Measurements from ENCODE around the gene OR2S2. TPM values are rescaled to one million over a fixed set of nuclear protein-coding genes. Genes with fewer than 3 reads are reported as not detected.
"Not testable (repeated sequence)": the region's sequence is repeated elsewhere in the genome, so short reads cannot be mapped to it uniquely, and the experiment has no call there.

OR2S2 gene
- total RNA-seq, 1 donor from 2014 or later, result not detected

DNA sequence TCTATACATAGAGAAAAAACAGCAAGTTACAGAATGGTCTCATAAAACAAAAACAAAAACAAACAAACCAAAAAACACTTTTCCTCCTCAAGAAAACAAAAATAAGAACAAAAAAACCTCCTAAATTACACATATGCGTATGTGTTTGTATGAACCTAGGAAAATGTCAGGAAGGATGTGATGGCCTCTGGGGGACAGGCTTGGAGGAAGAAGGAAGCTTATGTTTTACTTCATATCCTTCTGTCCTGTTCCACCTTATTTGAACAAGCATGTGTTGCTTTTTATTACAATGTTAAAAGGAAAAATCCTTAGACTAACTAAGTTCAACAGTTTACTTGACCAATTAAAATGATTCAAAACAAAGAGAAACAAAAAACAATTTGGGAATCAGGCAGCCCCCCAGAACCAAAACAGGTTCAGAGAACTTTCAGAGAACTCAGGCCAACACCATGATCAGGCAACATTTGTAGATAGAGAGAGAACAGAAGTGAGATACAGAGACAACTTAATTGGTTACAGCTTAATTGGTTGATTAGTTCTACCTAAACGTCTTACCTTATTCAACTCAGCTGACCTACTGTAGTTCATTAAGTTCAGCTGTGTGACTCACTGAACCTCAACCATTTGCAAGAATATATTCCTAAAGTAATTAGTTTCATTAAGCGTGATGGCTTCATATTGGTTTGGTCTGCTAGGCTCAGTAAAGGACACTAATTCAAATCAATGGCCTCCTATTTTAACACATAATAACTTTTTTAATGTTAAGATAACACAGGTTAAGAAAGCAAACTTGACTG is 38.5 kb downstream of the OR2S2 start:
- TF ChIP-seq, protein P1, sequence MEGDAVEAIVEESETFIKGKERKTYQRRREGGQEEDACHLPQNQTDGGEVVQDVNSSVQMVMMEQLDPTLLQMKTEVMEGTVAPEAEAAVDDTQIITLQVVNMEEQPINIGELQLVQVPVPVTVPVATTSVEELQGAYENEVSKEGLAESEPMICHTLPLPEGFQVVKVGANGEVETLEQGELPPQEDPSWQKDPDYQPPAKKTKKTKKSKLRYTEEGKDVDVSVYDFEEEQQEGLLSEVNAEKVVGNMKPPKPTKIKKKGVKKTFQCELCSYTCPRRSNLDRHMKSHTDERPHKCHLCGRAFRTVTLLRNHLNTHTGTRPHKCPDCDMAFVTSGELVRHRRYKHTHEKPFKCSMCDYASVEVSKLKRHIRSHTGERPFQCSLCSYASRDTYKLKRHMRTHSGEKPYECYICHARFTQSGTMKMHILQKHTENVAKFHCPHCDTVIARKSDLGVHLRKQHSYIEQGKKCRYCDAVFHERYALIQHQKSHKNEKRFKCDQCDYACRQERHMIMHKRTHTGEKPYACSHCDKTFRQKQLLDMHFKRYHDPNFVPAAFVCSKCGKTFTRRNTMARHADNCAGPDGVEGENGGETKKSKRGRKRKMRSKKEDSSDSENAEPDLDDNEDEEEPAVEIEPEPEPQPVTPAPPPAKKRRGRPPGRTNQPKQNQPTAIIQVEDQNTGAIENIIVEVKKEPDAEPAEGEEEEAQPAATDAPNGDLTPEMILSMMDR (IDR thresholded peaks at IDR 0.05; ENCODE audit: insufficient read depth, low read length, poor library complexity, severe bottlenecking), result no peak
- H3K36me3 ChIP-seq (ENCODE audit: control insufficient read depth, insufficient read depth, low read length), result no peaks in the 10 kb centered on the region
- no peak overlapping the region for H3K4me3 ChIP-seq (ENCODE audit: low read depth, low read length)
- H3K27me3 ChIP-seq (ENCODE audit: control insufficient read depth, insufficient read depth, low read length), result no peaks in the 10 kb centered on the region
- no peak for DNase-seq (ENCODE audit: low read depth)

GRCh38 chr9:35918780-35919179 is 39.2 kb downstream of the OR2S2 start:
- no peak for DNase-seq (ENCODE audit: low read depth)
- H3K27me3 ChIP-seq (ENCODE audit: control insufficient read depth, insufficient read depth, low read length), result no peaks in the 10 kb centered on the region
- no peaks in the 10 kb centered on the region for H3K36me3 ChIP-seq (ENCODE audit: control insufficient read depth, insufficient read depth, low read length)
- H3K4me3 ChIP-seq (ENCODE audit: low read depth, low read length), result no peak overlapping the region
- TF ChIP-seq, protein P1 (IDR thresholded peaks at IDR 0.05; ENCODE audit: insufficient read depth, low read length, poor library complexity, severe bottlenecking), result no peak

- TF ChIP-seq, protein P1 (IDR thresholded peaks at IDR 0.05; ENCODE audit: insufficient read depth, low read length, poor library complexity, severe bottlenecking), result no peak
Observed at GRCh38 chr9:35917261-35917660, 40.7 kb downstream of the OR2S2 start.

GRCh38 chr9:35915681-35916294 is 42.2 kb downstream of the OR2S2 start:
- no peak overlapping the region for H3K4me3 ChIP-seq (ENCODE audit: low read depth, low read length)
- no peaks in the 10 kb centered on the region for H3K36me3 ChIP-seq (ENCODE audit: control insufficient read depth, insufficient read depth, low read length)
- DNase-seq (ENCODE audit: low read depth), result no peak
- no peaks in the 10 kb centered on the region for H3K27me3 ChIP-seq (ENCODE audit: control insufficient read depth, insufficient read depth, low read length)
- TF ChIP-seq, protein P1 (IDR thresholded peaks at IDR 0.05; ENCODE audit: insufficient read depth, low read length, poor library complexity, severe bottlenecking), result no peak

More at GRCh38 chr9:35917261-35917660, 40.7 kb downstream of the OR2S2 start:
- Histone ChIP-seq H3K27me3 (ENCODE audit: control insufficient read depth, insufficient read depth, low read length) (no peaks in the 10 kb centered on the region), H3K4me3 (ENCODE audit: low read depth, low read length) (no peak overlapping the region), H3K36me3 (ENCODE audit: control insufficient read depth, insufficient read depth, low read length) (no peaks in the 10 kb centered on the region)
- no peak for DNase-seq (ENCODE audit: low read depth)

- TF ChIP-seq, protein P1 (IDR thresholded peaks at IDR 0.05; ENCODE audit: insufficient read depth, low read length, poor library complexity, severe bottlenecking), result no peak
- Histone ChIP-seq H3K36me3 (ENCODE audit: control insufficient read depth, insufficient read depth, low read length) (no peaks in the 10 kb centered on the region), H3K27me3 (ENCODE audit: control insufficient read depth, insufficient read depth, low read length) (no peaks in the 10 kb centered on the region), H3K4me3 (ENCODE audit: low read depth, low read length) (no peak overlapping the region)
- no peak for DNase-seq (ENCODE audit: low read depth)
Observed at GRCh38 chr9:35914301-35914807, 43.6 kb downstream of the OR2S2 start.

GRCh38 chr9:35913429-35913828 is 44.5 kb downstream of the OR2S2 start:
- DNase-seq (ENCODE audit: low read depth); H3K36me3 ChIP-seq (ENCODE audit: control insufficient read depth, insufficient read depth, low read length); H3K27me3 ChIP-seq (ENCODE audit: control insufficient read depth, insufficient read depth, low read length); H3K4me3 ChIP-seq (ENCODE audit: low read depth, low read length): not testable (repeated sequence)

All from kidney epithelial cell (primary cell).